ENCODE measurements around the gene NMBR. TPM values are rescaled to one million over a fixed set of nuclear protein-coding genes. Genes with fewer than 3 reads are reported as not detected.
"Not testable (repeated sequence)": the region's sequence is repeated elsewhere in the genome, so short reads cannot be mapped to it uniquely, and the experiment has no call there.

NMBR gene
- total RNA-seq, 2 donors from 2014 or later: not detected

DNA sequence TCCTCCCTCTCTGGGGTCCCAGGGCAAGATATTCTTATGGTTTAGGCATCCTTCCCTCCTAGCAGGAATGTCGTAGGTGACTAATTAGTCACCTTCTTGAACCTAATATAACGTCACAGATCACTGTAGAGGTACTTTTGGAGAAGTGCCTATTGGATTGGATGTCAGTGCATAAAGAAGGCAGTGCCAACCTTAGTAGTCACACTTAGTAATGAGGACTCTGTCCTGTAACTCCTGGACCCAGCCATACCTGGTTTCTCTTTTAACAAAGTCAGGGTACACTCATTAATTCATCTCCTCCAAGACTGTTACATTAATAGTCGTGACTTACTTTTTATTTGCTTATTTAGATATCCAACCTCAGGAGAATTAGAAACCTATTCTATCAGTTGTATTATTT, 20.1 kb upstream of the NMBR start:
- H3K9me3 ChIP-seq: no peaks in the 10 kb centered on the region
- no peak for DNase-seq (ENCODE audit: low spot score)
- no peaks in the 10 kb centered on the region for H3K27me3 ChIP-seq
- no peak overlapping the region for H3K4me3 ChIP-seq
- TF ChIP-seq, protein P1, sequence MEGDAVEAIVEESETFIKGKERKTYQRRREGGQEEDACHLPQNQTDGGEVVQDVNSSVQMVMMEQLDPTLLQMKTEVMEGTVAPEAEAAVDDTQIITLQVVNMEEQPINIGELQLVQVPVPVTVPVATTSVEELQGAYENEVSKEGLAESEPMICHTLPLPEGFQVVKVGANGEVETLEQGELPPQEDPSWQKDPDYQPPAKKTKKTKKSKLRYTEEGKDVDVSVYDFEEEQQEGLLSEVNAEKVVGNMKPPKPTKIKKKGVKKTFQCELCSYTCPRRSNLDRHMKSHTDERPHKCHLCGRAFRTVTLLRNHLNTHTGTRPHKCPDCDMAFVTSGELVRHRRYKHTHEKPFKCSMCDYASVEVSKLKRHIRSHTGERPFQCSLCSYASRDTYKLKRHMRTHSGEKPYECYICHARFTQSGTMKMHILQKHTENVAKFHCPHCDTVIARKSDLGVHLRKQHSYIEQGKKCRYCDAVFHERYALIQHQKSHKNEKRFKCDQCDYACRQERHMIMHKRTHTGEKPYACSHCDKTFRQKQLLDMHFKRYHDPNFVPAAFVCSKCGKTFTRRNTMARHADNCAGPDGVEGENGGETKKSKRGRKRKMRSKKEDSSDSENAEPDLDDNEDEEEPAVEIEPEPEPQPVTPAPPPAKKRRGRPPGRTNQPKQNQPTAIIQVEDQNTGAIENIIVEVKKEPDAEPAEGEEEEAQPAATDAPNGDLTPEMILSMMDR (IDR thresholded peaks at IDR 0.05): no peak
- peaks cover 33% of the 10 kb centered on the region for H3K36me3 ChIP-seq
- no peak overlapping the region for H3K27ac ChIP-seq
- H3K4me1 ChIP-seq: peaks cover 0 to 9% of the 10 kb centered on the region in 2 donors

DNA sequence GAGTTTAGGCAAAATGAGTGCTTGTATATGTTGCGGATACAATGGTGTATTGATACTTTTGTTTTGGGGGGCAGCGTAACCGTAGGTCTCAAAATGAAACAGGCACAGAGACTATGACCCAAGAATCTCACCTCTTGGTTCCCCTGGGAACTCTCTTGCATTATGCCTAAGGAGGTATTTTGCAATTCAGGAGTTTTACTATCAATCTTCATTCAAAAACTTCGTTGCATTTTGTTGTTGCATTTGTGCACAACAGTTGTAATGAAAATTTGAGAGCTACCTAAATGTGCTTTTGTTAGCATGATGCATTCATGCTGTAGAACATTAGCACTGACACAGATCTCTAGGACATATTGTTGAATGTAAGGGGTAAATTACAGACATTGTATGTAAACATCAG, 18.3 kb upstream of the NMBR start:
- peaks cover 16% of the 10 kb centered on the region for H3K36me3 ChIP-seq
- no peak overlapping the region for H3K4me3 ChIP-seq
- H3K4me1 ChIP-seq: peaks cover 0 to 9% of the 10 kb centered on the region in 2 donors
- TF ChIP-seq, protein P1 (IDR thresholded peaks at IDR 0.05): no peak
- no peak overlapping the region for H3K27ac ChIP-seq
- H3K9me3 ChIP-seq: no peaks in the 10 kb centered on the region
- no peaks in the 10 kb centered on the region for H3K27me3 ChIP-seq
- no peak for DNase-seq (ENCODE audit: low spot score)

DNA sequence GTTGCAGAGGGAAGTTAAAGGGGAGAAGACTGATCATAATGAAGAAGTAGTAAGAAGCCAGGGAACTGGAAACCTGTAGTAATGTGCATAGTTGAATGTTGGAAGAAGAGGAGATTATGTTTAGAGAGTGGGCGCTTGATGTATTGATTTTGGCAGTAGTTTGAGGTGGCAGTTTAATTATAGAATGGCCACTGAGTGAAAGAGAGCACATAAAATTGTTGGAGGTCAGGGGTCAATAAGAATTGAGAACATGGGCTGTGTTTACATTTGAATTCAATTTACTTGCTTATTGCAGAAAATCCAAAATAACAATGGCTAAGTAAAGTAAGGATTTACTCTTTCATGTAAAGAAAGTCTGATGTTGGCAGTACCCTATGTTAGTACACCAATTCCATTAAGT, 15.9 kb upstream of the NMBR start:
- no peak overlapping the region for H3K4me3 ChIP-seq
- TF ChIP-seq, protein P1 (IDR thresholded peaks at IDR 0.05): no peak
- peaks cover 0 to 9% of the 10 kb centered on the region in 2 donors for H3K4me1 ChIP-seq
- H3K27me3 ChIP-seq: no peaks in the 10 kb centered on the region
- no peak for DNase-seq (ENCODE audit: low spot score)
- H3K27ac ChIP-seq: no peak overlapping the region
- H3K9me3 ChIP-seq: no peaks in the 10 kb centered on the region
- peaks cover 10% of the 10 kb centered on the region for H3K36me3 ChIP-seq

DNA sequence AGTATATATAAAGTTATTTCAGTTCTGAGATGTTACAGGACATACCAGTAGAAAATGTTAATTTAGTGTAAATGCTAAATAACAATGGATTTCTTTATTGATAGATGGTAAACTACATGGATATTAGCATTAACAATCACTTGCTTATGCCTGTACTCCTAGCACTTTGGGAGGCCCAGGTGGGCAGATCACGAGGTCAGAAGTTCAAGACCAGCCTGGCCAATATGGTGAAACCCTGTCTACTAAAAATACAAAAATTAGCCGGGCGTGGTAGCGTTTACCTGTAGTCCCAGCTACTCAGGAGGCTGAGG, 9.8 kb upstream of the NMBR start:
- H3K4me1 ChIP-seq; H3K36me3 ChIP-seq; DNase-seq (ENCODE audit: low spot score); H3K27me3 ChIP-seq; H3K4me3 ChIP-seq; H3K9me3 ChIP-seq; H3K27ac ChIP-seq: not testable (repeated sequence)
- TF ChIP-seq, protein P1 (IDR thresholded peaks at IDR 0.05): peak in 1 of 2 donors; percentile 2

DNA sequence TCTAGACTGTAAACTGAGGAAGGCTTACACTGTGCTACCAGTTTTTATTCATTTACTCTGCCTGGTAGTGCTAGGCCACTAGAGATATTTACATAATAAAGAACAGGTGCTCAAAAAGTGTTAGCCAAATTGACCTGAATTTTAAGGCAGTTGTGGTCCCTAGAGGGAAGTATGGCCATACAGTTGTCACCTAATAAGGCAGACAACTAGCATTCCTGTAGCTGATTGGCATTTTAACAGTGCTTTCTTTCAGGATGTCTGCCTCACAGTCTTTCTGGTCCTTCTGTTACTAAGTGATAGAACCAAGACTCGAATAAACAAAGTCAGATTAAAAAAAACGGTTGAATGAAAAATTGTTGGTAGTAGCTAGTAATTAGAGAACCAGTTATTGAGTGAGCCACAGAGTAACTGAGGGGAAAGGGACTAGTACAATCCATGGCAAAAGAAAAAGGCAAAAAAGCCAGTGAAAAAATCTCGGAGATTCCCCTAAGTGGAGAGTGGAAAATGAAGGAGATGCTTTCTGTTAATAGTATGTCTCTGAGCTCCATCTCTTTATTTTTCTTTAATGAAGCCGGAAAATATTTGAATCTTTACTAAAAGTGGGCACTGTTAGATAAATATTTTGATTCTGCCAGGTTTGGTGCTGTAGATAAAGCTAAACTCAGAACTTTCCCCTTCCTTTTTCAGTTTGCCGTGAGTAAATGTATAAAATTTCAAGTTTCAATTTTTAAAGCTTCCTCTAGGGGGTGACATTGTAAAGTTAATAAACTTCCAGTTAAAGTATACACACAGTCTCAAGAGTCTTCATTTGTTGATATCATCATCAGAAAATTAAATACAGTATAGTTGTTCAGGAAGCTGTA, 9.2 kb upstream of the NMBR start:
- no peaks in the 10 kb centered on the region for H3K27me3 ChIP-seq
- H3K4me1 ChIP-seq: peaks cover 0 to 10% of the 10 kb centered on the region in 2 donors
- TF ChIP-seq, protein P1 (IDR thresholded peaks at IDR 0.05): peak; percentile 30 to 64
- H3K36me3 ChIP-seq: no peaks in the 10 kb centered on the region
- no peak overlapping the region for H3K4me3 ChIP-seq
- H3K27ac ChIP-seq: no peak overlapping the region
- no peak for DNase-seq (ENCODE audit: low spot score)
- H3K9me3 ChIP-seq: no peaks in the 10 kb centered on the region

DNA sequence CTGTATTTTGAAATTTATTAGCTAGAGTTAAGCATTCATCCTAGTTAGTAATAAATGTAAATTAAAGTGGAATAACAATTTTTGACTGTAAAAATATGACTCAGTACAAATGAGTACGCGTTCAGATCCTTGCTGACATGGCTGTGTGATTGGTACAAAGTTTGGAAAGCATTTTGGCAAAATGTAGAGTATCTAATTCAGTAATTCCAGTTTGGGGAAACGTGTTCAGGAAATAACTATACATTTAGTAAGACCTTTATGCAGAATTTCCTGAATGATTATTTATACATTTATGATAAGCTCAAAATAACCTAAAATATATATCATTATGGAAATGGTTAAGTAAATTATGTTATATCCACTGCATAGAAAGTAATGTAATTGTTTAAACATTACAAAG, 8.2 kb upstream of the NMBR start:
- H3K36me3 ChIP-seq: no peaks in the 10 kb centered on the region
- H3K4me1 ChIP-seq: peaks cover 0 to 10% of the 10 kb centered on the region in 2 donors
- no peak overlapping the region for H3K4me3 ChIP-seq
- H3K9me3 ChIP-seq: no peaks in the 10 kb centered on the region
- no peak for DNase-seq (ENCODE audit: low spot score)
- TF ChIP-seq, protein P1 (IDR thresholded peaks at IDR 0.05): no peak
- H3K27ac ChIP-seq: no peak overlapping the region
- no peaks in the 10 kb centered on the region for H3K27me3 ChIP-seq
